NCI-H526 (cell line): Measurements from ENCODE around the gene RAD52.

ENCODE experiments used
- DNase-seq, 2 experiments: peaks; one replicate each; lab custom pipeline; 2025; lab: John Stamatoyannopoulos, UW

The RAD52 gene

DNA sequence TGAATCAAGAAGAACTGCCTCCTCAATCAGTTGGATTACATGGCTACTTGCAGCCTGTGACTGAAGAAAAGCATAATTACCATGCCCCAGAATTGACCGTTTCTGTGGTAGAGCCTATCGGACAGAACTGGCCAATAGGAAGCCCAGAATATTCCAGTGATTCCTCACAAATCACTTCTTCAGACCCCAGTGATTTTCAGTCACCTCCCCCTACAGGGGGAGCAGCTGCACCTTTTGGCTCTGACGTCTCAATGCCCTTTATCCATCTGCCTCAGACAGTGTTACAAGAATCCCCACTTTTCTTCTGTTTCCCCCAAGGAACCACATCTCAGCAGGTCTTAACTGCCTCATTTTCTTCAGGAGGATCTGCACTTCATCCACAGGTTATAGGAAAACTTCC is 80.8 kb downstream of the RAD52 start:
- no peak for DNase-seq

- no peak for DNase-seq
Measured at GRCh38 chr12:867905-868304, 81.6 kb downstream of the RAD52 start.

GRCh38 chr12:865614-866013 is 83.9 kb downstream of the RAD52 start:
- no peak for DNase-seq

DNA sequence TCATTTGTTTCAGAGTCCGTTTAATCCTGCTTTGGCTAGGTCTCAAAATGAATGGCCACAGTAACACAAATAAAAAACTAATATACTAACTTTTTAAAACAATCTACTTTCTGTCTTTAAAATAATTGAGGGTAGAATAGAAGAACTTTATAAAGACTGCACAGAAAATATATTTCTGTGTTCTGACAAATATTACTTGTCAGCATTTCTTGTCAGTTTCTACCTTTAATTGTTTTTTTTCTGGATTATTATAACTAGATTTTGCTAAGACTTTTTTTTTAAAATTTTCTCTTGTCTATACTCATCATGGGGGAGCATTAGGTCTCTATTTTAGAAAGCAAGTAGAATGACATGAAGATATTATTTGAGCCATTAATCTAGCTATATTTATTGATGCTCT is 86.2 kb downstream of the RAD52 start:
- no peak for DNase-seq

DNA sequence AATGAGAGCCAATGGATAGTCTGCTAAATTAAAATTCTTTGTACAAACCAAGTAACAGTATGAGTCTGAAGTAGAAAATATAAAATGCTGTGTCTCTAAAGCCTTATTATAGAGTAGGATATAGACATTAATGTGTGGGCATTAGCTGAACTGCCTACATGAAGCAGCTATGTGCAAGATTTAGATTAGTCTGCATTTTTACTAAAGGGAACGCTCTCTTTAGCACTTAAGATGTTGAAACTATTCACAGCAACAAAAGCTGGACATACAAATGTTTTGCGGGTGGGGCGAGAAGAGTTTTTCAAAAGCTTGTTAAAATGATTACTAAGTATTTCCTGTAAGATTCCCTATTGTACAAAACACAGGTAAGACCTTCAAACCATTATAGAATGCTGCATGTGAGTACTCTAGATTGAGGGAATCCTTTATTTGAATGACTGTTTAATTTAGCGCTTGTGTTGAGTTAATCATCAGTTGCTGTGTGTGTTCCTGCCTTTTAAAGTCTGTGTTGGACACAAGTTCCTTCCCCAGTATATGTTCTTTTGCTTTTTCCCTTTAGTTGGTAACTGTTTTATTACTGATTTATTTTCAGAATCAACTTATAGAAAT is 87.1 kb downstream of the RAD52 start:
- no peak for DNase-seq
